GM19438 (cell line): ENCODE results near the gene KCNH2.

Source experiments
- ATAC-seq: cut with Tn5 transposase; IDR thresholded peaks from one replicate; pipeline ENCODE4 v1.9.1; 2021; ENCODE audit warnings: low read depth; ENCODE audit not compliant: unreplicated experiment

KCNH2 gene

DNA sequence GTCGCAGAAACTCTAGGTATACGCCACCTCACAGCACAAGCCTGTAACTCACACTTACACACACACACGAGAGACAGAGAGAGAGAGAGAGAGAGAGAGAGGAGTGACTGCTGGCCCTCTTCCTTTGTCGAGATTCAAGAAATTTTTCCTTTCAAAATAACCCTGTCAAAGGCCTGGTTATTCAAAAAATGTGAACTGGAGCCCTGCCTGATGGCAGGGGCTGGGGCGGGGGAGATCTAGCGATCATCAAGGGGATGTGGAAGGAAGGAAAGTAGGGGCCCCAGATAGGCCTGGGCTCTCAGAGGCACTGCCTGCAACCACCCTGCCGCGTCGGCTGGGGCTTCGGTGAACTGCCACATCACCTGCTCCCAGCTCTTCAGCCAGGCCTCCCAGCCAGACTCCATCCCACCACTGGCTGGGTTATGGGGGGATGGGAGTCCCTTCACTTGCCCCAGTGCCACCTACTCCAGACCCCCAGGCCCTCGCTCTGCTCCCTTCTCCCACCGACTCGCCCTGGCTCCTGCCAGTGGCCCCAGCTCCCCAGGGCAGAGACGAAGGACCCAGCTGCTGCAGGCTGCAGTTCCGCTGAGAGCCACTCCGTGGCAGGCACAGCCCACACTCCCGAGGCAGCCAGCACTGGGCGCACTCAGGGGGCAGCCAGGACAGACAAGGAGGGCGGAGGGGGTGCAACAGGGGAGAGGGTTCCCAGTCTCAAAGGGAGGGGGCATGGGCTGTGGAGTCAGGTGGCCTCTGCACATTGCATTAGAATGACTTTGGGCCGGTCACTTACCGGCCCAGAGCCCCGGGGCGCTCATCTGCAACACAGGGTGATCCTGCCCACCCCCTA, 15.3 kb downstream of the KCNH2 start:
- ATAC-seq = peak; percentile 69

DNA sequence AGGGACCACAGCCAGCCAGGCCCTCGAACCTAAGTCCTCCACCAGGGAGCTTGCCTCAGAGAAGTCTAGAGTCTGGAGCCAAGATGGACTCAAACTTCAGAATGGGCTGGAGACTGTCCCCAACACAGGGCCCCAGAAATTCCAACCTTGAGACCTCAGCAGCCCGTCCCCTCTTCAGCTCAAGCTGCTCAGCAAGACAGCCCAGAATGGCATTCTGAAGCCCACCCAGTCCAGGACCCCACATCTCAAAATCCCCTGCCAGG, 15.9 kb downstream of the KCNH2 start:
- no peak for ATAC-seq

- no peak for ATAC-seq
Observed at GRCh38 chr7:150961510-150962289, 16.4 kb downstream of the KCNH2 start.

GRCh38 chr7:150959739-150960734, 18.1 kb downstream of the KCNH2 start:
- no peak for ATAC-seq

- no peak for ATAC-seq
Observed at GRCh38 chr7:150959081-150959480, 19.0 kb downstream of the KCNH2 start.

GRCh38 chr7:150958597-150958996, 19.5 kb downstream of the KCNH2 start:
- no peak for ATAC-seq

DNA sequence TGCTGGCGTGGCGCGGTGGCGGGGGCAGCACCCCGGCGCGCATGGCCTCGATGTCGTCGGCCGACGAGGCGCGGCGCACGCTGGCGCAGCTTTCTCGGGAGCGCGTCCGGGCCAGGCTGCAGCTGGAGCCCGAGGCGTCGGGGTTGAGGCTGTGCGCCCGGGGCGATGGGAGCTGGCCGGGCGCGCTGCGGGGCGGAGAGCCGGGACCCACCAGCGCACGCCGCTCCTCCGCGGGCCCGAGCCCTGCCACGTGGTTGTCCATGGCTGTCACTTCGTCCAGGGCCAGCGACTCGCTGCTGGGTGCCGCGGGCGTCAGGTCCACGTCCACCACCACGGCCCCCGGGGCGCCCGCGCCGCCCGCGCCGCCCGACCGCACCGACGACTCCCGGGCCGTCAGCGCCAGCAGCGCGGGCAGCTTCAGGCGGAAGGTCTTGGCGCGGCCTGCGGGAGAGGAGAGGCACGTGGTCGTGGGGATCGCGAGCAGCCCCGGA, 20.0 kb downstream of the KCNH2 start:
- no peak for ATAC-seq

DNA sequence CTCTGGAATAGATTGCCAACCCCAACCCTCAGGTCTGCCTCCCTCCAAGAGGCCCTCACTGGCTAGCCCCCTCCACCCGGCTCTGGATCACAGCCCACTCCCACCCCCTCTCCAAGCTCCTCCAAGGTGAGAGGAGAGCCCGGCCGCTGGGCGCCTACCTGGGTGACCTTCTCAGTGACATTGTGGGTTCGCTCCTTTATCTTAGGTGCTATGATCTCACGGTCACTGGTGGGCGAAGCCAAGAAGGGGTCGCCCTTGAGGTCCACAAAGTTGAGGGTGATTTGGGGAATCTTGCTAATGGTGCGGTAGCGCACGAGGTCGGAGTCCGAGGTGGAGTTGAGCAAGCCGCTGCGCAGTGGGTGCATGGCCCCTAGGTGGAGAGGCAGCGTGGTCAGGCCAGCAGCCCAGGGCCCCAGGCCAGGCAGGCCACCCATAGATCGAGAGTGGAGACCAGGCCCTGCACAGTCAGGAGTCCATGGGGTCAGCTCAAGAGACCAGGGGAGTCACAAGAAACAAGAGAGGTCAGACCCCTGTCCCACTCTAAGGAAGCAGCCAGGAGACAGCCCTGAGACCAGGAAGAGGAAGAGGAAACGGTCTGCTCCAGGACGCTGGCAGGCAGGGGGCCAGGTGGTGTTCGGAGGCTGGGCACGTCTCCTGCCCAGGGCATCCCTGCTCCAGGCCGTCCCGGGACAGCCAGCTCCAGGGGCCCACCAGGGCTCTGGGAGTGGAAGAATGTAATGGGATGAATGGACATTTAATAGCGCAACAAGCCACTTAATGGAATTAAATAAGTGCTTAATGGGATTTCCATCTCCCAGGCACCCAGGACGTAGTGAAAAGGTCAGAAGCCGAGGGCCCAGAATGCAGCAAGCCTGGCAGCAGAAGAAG, 20.7 kb downstream of the KCNH2 start:
- no peak for ATAC-seq

GRCh38 chr7:150956395-150957132, 21.6 kb downstream of the KCNH2 start:
- ATAC-seq = no peak

DNA sequence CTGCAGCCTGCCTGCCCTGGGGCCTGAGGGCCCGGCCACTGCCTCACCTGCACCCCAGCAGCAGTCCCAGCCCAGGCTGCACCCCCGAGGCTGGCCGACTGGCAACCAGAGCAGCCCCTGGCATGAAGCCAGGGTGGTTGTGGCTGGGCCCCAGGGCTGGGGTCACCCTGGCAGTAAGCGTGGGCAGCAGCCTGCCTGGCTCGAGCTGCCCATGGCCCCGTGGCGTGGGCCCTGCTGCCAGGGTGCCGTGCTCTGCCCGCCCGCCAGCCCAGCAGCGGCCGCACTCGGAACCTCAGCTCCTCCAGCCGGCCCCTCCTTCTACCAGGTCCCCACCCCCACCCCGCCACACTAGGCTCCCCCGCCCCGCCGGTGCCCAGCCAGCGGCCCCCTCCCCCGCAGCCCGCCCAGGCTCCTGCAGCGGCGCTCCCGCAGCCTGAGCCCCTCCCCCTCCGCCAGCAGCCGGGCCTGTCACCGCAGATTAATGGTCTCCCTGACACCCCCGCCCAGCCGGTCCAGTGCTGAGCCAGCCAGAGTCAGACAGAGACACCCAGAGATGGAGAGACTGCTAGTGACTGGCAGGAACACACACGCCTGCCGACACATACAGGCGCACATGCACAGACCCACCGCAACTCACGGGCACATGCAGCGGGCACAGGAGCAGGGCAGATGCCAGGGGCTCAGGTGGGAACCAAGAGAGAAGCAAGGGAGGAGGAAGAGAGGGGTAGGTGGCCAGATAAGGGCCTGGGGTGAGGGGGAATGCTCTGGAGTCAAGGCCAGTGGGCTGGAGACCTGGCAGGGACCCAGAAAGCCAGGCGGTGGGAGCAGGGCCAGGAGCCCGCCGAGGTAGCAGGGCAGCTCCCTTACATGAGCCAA, 22.4 kb downstream of the KCNH2 start:
- ATAC-seq = no peak

DNA sequence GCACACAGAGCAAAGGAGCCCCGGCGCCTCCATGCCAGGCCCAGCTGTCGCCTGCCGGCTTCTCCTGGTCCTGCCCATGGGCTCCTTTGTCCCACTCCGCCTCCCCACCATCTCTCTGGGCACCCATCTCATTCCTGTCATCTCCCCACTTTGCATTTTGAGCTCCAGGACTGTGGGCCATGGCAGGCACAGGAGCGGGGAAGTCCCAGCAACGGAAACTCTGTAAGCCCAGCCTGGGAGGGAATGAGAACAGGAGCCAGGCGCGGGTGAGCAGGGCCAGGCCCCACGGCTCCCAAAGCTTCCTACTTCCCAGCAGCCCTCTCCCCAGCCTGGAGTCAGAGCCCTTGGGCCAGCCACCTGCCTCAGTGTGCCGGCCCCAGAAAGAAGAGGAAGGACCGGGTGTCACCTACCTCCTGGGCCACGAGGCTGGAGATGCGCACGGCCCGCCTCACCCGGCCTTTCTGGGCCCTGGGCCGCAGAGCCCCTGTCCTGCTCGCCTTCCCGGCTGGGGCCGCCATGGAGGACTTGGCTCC, 23.1 kb downstream of the KCNH2 start:
- ATAC-seq = no peak

DNA sequence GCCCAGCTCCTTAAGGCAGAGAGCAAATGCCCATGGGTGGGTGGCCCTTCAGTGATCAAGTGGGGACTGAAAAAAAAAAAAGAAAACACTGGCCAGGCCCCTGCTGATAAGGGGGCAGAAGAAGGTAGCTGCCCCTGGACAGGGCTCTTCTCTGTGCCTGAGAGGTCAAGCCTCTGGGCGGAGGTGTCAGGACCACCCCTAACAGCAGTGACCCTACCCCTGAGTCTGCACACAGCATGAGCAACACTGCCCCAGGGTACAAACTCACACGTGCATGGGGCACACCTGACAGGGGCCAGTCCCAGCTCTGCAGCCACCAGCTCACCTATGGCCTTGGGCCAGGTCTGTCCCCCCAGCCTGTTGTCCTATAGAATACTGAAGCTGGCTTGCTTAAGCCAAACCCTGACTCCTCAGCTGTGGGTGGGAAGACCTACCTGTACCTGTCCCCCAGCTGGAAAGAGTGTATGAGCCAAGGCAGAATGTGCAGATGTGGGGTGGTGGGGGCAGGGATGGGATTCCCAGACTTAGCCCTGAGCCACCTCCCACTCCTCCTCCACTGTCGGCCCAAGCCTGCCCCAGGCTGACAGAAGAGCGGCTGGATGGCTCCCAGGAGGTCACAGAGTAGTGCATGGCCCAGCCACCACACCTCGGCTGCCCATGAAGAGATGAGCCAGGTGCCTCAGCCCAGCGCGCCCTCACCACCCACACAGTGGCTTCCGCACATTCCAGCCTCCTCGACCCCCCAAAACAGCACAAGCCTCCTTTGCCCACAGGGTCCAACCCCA, 23.7 kb downstream of the KCNH2 start:
- no peak for ATAC-seq

- no peak for ATAC-seq
Observed at GRCh38 chr7:150953061-150953997, 24.8 kb downstream of the KCNH2 start.

DNA sequence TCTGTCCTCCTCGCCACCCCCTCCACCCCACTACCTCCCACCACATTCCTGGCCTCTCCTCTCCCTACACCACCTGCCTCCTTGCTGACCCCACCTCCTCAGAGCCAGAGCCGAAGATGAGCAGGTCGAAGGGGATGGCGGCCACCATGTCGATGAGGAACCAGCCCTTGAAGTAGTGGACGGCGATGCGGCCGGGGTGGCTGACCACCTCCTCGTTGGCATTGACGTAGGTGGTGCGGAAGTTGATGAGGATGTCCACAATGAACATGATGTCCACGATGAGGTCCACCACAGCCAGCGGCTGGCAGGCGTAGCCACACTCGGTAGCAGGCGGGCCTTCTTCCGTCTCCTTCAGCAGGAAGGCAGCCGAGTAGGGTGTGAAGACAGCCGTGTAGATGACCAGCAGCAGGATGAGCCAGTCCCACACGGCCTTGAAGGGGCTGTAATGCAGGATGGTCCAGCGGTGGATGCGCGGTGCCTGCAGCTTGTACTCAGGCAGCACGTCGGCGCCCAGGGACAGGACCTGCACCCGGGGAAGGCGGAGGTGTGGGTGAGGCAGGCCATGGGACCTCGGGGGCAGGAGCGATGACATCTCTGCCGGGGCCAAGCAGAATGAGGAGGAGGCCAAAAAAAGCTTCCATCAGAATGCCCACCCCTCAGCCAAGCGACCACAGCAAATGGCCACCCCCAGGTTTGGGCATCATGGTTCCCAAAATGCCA, 25.6 kb downstream of the KCNH2 start:
- ATAC-seq = no peak

DNA sequence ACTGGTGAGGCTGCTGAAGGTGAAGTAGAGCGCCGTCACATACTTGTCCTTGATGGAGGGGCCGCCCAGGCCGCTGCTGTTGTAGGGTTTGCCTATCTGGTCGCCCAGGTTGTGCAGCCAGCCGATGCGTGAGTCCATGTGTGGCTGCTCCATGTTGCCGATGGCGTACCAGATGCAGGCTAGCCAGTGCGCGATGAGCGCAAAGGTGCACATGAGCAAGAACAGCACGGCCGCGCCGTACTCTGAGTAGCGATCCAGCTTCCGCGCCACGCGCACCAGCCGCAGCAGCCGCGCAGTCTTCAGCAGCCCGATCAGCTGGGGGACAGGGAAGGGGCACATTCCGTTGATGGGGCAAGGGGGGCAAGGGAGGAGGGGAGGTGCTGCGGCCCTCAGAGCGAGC, 26.6 kb downstream of the KCNH2 start:
- ATAC-seq = no peak

DNA sequence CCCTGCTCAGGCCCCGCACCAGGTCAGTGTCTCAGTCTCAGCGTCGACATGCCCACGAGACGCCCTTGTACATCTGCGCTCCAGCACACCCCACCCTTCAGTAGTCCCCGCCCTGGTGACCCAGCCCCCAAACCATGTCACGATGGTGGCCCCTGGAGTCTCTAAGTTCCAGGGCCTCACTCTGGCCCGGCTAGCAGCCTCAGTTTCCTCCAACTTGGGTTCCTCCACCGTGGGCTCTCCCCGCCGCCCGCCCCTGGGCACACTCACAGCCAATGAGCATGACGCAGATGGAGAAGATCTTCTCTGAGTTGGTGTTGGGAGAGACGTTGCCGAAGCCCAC, 27.0 kb downstream of the KCNH2 start:
- ATAC-seq = no peak
